HL-60 (cell line): Measurements from ENCODE around the gene LTBP3.

ENCODE experiments used
- DNase-seq, 2 experiments: peaks; one replicate each; pipeline ENCODE4 v3.0.0-alpha.2; 2010 to 2020; ENCODE audit warnings: low read depth in 1 of 2, low spot score in 1 of 2
- H3K27ac ChIP-seq: fragments of 250-450 bp; sonication (Bioruptor Pico); replicated peaks from 2 replicates; pipeline ENCODE4 v1.5.1; 2020; ENCODE audit warnings: mild to moderate bottlenecking, moderate library complexity
- H3K27me3 ChIP-seq: fragments of 250-450 bp; sonication (Bioruptor Pico); 2 replicates; pipeline ENCODE4 v1.5.1; 2021; ENCODE audit warnings: mild to moderate bottlenecking, moderate library complexity; ENCODE audit not compliant: insufficient read depth, poor library complexity, severe bottlenecking
- H3K4me3 ChIP-seq: replicated peaks from 2 replicates; pipeline ENCODE4 v1.5.1; 2011; ENCODE audit warnings: mild to moderate bottlenecking, control low read depth, low read length; ENCODE audit not compliant: insufficient read depth
- GABPA ChIP-seq: IDR thresholded peaks from 2 replicates; pipeline ENCODE4 v1.6.1; 2012; ENCODE audit warnings: low read depth
- POLR2AphosphoS5 ChIP-seq: IDR thresholded peaks from 2 replicates; pipeline ENCODE4 v1.6.1; 2012; ENCODE audit warnings: low read depth
- SPI1 ChIP-seq: IDR thresholded peaks from 2 replicates; pipeline ENCODE4 v1.6.1; 2012; ENCODE audit warnings: low read depth, mild to moderate bottlenecking, borderline replicate concordance
- TF ChIP-seq, protein P1 (sequence below): IDR thresholded peaks from 2 replicates; pipeline ENCODE4 v1.6.1; 2012; ENCODE audit warnings: low read depth; ENCODE audit not compliant: insufficient replicate concordance
- TF ChIP-seq, protein P2 (sequence below): IDR thresholded peaks from one replicate; pipeline ENCODE4 v1.5.1; 2011; ENCODE audit warnings: low read length, control low read depth, inconsistent platforms; ENCODE audit not compliant: insufficient read depth

Gene LTBP3

DNA sequence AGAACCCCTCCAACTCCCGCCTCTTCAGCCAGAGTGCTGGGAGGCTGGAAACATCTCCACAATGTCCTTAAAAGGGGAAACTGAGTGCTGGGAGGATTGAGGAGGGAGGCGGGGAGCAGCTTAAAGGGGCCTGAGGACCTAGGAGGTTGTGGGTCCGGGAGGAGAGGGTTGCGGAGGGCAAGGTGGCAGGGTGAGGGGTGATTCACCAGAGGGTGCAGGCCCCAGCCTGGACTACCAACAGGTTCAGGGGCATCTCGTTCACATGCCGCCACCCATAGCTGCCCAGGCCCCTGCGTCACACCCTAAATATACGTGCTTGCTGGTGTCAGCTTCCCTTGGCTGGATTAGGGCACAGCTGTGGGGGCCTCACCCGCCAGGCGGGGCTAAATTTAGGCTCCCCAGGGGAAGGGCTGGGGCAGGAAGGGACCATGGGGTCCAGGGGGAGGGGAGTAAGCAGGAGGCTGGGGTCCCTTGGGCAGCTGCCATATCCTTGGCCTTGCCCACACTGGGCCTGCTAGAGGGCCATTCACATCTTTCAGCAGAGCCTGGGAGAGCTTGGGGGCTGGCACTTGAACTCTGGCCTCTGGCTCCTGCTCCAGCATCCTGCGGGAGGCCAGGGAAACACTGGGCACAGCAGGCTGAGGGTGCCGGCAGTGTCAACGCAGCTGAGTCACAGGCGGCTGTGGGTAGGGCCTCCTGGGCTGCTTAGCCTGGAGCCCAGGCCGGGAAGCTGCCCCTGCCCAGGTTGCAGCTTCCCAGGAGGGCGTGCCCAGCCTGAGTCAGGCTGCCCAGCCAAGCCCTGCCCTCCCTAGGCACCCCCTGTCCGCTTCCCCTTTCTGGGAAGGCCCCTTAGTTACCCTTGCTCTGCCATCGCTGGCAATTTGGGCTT, 19.0 kb upstream of the LTBP3 start:
- Histone ChIP-seq H3K4me3 (peak overlapping the region; percentile 81), H3K27ac (peak overlapping the region; percentile 77), H3K27me3 (no peaks in the 10 kb centered on the region)
- peak; percentile 78 to 85 for DNase-seq
- TF ChIP-seq SPI1: peak; percentile 93
- TF ChIP-seq, protein P1, sequence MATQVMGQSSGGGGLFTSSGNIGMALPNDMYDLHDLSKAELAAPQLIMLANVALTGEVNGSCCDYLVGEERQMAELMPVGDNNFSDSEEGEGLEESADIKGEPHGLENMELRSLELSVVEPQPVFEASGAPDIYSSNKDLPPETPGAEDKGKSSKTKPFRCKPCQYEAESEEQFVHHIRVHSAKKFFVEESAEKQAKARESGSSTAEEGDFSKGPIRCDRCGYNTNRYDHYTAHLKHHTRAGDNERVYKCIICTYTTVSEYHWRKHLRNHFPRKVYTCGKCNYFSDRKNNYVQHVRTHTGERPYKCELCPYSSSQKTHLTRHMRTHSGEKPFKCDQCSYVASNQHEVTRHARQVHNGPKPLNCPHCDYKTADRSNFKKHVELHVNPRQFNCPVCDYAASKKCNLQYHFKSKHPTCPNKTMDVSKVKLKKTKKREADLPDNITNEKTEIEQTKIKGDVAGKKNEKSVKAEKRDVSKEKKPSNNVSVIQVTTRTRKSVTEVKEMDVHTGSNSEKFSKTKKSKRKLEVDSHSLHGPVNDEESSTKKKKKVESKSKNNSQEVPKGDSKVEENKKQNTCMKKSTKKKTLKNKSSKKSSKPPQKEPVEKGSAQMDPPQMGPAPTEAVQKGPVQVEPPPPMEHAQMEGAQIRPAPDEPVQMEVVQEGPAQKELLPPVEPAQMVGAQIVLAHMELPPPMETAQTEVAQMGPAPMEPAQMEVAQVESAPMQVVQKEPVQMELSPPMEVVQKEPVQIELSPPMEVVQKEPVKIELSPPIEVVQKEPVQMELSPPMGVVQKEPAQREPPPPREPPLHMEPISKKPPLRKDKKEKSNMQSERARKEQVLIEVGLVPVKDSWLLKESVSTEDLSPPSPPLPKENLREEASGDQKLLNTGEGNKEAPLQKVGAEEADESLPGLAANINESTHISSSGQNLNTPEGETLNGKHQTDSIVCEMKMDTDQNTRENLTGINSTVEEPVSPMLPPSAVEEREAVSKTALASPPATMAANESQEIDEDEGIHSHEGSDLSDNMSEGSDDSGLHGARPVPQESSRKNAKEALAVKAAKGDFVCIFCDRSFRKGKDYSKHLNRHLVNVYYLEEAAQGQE: no peak
- no peak for TF ChIP-seq GABPA

DNA sequence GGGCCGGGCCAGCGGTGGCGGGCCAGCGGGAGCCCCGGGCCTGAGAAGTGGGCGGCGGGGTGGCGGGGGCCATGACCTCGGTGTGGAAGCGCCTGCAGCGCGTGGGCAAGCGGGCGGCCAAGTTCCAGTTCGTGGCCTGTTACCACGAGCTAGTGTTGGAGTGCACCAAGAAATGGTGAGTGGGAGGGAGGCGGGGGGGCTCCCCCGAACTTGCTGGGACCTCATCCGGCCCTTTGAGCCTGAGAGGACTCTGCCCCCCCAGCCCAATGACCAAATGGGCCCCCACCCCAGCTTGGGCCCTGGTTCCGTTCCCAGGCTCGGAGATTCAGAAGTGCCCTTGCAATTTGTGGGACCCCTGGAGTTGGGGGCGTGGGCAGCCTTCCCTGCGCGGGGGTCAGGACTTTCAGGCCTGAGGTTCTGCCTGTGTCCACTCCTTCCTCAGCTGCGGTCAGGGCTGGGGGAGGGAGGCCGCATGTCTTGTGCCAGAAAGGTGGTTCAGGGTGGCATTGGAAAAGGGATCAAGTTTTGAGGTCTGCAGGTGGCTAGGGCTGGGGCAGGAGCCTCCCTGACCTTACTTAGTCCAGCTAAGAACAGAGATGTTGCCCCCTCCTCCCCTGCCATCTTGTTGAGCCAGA, 18.2 kb upstream of the LTBP3 start:
- DNase-seq: no peak
- Histone ChIP-seq H3K27ac (peak overlapping the region; percentile 77), H3K4me3 (peak overlapping the region; percentile 81), H3K27me3 (no peaks in the 10 kb centered on the region)
- TF ChIP-seq POLR2AphosphoS5 (no peak), GABPA (no peak), SPI1 (no peak)
- TF ChIP-seq, protein P2, sequence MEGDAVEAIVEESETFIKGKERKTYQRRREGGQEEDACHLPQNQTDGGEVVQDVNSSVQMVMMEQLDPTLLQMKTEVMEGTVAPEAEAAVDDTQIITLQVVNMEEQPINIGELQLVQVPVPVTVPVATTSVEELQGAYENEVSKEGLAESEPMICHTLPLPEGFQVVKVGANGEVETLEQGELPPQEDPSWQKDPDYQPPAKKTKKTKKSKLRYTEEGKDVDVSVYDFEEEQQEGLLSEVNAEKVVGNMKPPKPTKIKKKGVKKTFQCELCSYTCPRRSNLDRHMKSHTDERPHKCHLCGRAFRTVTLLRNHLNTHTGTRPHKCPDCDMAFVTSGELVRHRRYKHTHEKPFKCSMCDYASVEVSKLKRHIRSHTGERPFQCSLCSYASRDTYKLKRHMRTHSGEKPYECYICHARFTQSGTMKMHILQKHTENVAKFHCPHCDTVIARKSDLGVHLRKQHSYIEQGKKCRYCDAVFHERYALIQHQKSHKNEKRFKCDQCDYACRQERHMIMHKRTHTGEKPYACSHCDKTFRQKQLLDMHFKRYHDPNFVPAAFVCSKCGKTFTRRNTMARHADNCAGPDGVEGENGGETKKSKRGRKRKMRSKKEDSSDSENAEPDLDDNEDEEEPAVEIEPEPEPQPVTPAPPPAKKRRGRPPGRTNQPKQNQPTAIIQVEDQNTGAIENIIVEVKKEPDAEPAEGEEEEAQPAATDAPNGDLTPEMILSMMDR: no peak
- TF ChIP-seq, protein P1: no peak

DNA sequence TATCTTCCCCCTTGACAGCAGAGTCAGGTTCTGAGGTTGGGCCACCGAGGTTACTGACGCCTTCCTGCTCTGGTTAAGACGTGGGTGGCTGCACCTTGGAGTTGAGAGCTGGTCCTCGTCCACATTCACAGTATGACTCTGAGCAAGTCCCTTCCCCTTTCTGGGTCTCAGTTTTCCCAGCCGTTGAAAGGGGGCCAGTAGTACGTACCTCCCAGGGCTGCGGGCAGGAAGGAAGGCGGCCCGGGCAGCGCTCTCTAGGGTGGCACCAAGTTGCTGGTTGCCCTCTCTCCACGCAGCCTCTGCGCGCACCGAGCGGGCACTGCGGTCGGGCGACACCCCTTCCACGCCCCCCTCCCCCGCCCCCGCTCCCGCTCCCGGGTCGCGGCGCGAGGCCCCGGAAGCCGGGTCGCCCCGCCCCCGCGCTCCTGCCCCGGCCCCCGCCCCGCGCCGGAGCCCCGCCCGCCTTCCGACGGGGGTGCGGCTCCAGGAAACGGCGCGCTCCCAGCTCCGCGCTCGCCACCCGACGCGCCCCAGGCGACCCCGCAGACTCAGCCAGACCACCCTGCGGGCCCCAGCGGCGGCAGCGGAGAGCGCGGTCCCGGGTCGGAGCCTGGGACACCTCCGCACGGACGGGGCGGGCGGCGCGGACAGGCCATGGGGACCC, 17.5 kb upstream of the LTBP3 start, which contains the start of gene EHBP1L1:
TSS of gene EHBP1L1 (plus strand) at position 486 of the 664 bp plus-strand sequence. CDS start 250 bp downstream, outside the sequence.
- DNase-seq: peak; percentile 86 to 92
- H3K27me3 ChIP-seq: no peaks in the 10 kb centered on the region
- H3K27ac ChIP-seq: peak within 1 kb of the TSS; percentile 91
- H3K4me3 ChIP-seq: peak within 1 kb of the TSS; percentile 81
- TF ChIP-seq SPI1 (peak; percentile 75; the same call in 1 of the 2 replicates), GABPA (no peak), POLR2AphosphoS5 (peak; percentile 69)
- TF ChIP-seq, protein P2: no peak
- TF ChIP-seq, protein P1: peak; percentile 34
